Measurements from ENCODE around the gene SHMT2.

GRCh38 chr12:57213763-57214397 is 15.6 kb upstream of the SHMT2 start:
- TF ChIP-seq, protein P1, sequence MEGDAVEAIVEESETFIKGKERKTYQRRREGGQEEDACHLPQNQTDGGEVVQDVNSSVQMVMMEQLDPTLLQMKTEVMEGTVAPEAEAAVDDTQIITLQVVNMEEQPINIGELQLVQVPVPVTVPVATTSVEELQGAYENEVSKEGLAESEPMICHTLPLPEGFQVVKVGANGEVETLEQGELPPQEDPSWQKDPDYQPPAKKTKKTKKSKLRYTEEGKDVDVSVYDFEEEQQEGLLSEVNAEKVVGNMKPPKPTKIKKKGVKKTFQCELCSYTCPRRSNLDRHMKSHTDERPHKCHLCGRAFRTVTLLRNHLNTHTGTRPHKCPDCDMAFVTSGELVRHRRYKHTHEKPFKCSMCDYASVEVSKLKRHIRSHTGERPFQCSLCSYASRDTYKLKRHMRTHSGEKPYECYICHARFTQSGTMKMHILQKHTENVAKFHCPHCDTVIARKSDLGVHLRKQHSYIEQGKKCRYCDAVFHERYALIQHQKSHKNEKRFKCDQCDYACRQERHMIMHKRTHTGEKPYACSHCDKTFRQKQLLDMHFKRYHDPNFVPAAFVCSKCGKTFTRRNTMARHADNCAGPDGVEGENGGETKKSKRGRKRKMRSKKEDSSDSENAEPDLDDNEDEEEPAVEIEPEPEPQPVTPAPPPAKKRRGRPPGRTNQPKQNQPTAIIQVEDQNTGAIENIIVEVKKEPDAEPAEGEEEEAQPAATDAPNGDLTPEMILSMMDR (IDR thresholded peaks at IDR 0.05), result no peak
- no peak for TF ChIP-seq POLR2A (IDR thresholded peaks at IDR 0.05)
